Measurements from ENCODE around the gene ZNF521. TPM values are rescaled to one million over a fixed set of nuclear protein-coding genes. Genes with fewer than 3 reads are reported as not detected.

The ZNF521 gene
- total and polyA plus RNA-seq, 10 of the 15 experiments (the other 5 are each of a cell fraction or from before 2014, with no cell fraction given): 0.02 to 0.05 (median 0.04) TPM; not detected in 6

DNA sequence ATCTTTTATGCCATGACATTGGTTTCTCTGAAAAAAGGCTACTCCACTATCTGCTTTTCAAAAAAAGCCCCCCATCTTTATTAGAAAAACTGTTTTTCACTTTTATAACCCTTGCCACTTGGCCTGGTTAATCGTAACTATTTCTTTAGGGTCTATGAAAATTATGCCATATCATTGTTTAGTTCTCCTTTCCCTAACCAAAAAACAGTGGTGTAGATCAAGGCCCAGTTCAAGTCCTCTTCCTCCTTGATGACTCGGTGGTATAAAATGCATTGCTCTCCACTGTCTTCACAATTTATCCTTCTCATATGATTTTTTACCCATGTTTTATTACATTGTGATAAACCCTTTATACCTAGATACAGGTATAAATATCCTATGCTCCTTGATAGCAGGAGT, 205.5 kb downstream of the ZNF521 start:
- ChIA-PET POLR2A (no interaction called here), SMC1A (ENCODE audit: uncharacterized antibody, unreplicated experiment) (no interaction called here), CTCF (no interaction called here), RAD21 (ENCODE audit: unreplicated experiment) (no interaction called here)
- in situ Hi-C loops (cut with MboI) (no loop called here), intact Hi-C loops (cut with micrococcal nuclease; ENCODE audit: unreplicated experiment) (no loop called here)
- H2AFZ ChIP-seq (ENCODE audit: control insufficient read depth, low read depth, low read length): no peak overlapping the region
- no peak overlapping the region for H3K27ac ChIP-seq (ENCODE audit: control insufficient read depth, insufficient read depth)
- BruUV-seq (replicated peaks): no TSS peak
- no peaks in the 10 kb centered on the region for H3K36me3 ChIP-seq (ENCODE audit: control insufficient read depth in 2 of 2, insufficient read depth in 2 of 2, low read length in 1 of 2)
- no peak for FAIRE-seq
- H3K9me3 ChIP-seq (replicated peaks; ENCODE audit: control insufficient read depth, insufficient read depth, low read length): no peaks in the 10 kb centered on the region
- no peaks in the 10 kb centered on the region for H3K4me1 ChIP-seq (ENCODE audit: control insufficient read depth, insufficient read depth, low read length)
- no peaks in the 10 kb centered on the region for H4K20me1 ChIP-seq (ENCODE audit: control insufficient read depth, insufficient read depth)
- H3K27me3 ChIP-seq (replicated peaks in 1 of 2; ENCODE audit: control insufficient read depth in 2 of 2, insufficient read depth in 2 of 2, low read length in 1 of 2): no peaks in the 10 kb centered on the region
- WGBS (ENCODE audit: insufficient coverage, insufficient replicate concordance, low lambda C conversion rate, missing lambda C conversion rate): 6% methylated on average over 2 of the region's 2 CpGs
- no peak for ATAC-seq
- no peak overlapping the region for H3K9ac ChIP-seq (ENCODE audit: control insufficient read depth, insufficient read depth, low read length)
- H3K4me2 ChIP-seq (ENCODE audit: control insufficient read depth, insufficient read depth): no peak overlapping the region
- H3K4me3 ChIP-seq: no peak overlapping the region
- H3K79me2 ChIP-seq (ENCODE audit: control insufficient read depth, insufficient read depth, low read length): no peaks in the 10 kb centered on the region
- DNase-seq (ENCODE audit: low read depth, low spot score): no peak
- no peak for TF ChIP-seq BHLHE40 (IDR thresholded peaks at IDR 0.05; ENCODE audit: borderline replicate concordance in 1 of 2, low read depth in 2 of 2, low read length in 1 of 2)
- no peak for TF ChIP-seq HDGF (IDR thresholded peaks at IDR 0.05)
- no peak for TF ChIP-seq ZBTB33 (IDR thresholded peaks at IDR 0.05)
- TF ChIP-seq CHD2 (IDR thresholded peaks at IDR 0.05; ENCODE audit: borderline replicate concordance, low read depth, low read length): no peak
- no peak for TF ChIP-seq MEF2A (IDR thresholded peaks at IDR 0.05; ENCODE audit: insufficient read depth, low read depth, low read length)
- no peak for TF ChIP-seq IKZF1 (conservative IDR thresholded peaks at IDR 0.05)
- no peak for TF ChIP-seq TBL1XR1 (IDR thresholded peaks at IDR 0.05; ENCODE audit: low read depth, low read length)
- no peak for TF ChIP-seq CREB1 (IDR thresholded peaks at IDR 0.05; ENCODE audit: low read depth)
- TF ChIP-seq, protein P1, sequence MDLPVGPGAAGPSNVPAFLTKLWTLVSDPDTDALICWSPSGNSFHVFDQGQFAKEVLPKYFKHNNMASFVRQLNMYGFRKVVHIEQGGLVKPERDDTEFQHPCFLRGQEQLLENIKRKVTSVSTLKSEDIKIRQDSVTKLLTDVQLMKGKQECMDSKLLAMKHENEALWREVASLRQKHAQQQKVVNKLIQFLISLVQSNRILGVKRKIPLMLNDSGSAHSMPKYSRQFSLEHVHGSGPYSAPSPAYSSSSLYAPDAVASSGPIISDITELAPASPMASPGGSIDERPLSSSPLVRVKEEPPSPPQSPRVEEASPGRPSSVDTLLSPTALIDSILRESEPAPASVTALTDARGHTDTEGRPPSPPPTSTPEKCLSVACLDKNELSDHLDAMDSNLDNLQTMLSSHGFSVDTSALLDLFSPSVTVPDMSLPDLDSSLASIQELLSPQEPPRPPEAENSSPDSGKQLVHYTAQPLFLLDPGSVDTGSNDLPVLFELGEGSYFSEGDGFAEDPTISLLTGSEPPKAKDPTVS (IDR thresholded peaks at IDR 0.05; ENCODE audit: low read depth, low read length): no peak
- TF ChIP-seq, protein P2, sequence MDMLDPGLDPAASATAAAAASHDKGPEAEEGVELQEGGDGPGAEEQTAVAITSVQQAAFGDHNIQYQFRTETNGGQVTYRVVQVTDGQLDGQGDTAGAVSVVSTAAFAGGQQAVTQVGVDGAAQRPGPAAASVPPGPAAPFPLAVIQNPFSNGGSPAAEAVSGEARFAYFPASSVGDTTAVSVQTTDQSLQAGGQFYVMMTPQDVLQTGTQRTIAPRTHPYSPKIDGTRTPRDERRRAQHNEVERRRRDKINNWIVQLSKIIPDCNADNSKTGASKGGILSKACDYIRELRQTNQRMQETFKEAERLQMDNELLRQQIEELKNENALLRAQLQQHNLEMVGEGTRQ (IDR thresholded peaks at IDR 0.05; ENCODE audit: borderline replicate concordance, low read depth, low read length): no peak
- TF ChIP-seq SMC3 (IDR thresholded peaks at IDR 0.05; ENCODE audit: borderline replicate concordance, low read length): no peak
- TF ChIP-seq CEBPB (IDR thresholded peaks at IDR 0.05; ENCODE audit: borderline replicate concordance in 1 of 2, low read depth in 2 of 2, low read length in 2 of 2): no peak
- TF ChIP-seq EP300 (IDR thresholded peaks at IDR 0.05; ENCODE audit: borderline replicate concordance in 1 of 2, control insufficient read depth in 1 of 2, low read depth in 2 of 2, low read length in 2 of 2): no peak
- TF ChIP-seq SMARCA5 (IDR thresholded peaks at IDR 0.05): no peak
- TF ChIP-seq BACH1 (IDR thresholded peaks at IDR 0.05; ENCODE audit: borderline replicate concordance): no peak
- TF ChIP-seq, protein P3, sequence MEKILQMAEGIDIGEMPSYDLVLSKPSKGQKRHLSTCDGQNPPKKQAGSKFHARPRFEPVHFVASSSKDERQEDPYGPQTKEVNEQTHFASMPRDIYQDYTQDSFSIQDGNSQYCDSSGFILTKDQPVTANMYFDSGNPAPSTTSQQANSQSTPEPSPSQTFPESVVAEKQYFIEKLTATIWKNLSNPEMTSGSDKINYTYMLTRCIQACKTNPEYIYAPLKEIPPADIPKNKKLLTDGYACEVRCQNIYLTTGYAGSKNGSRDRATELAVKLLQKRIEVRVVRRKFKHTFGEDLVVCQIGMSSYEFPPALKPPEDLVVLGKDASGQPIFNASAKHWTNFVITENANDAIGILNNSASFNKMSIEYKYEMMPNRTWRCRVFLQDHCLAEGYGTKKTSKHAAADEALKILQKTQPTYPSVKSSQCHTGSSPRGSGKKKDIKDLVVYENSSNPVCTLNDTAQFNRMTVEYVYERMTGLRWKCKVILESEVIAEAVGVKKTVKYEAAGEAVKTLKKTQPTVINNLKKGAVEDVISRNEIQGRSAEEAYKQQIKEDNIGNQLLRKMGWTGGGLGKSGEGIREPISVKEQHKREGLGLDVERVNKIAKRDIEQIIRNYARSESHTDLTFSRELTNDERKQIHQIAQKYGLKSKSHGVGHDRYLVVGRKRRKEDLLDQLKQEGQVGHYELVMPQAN (conservative IDR thresholded peaks at IDR 0.05): no peak
- no peak for TF ChIP-seq FOS (IDR thresholded peaks at IDR 0.05; ENCODE audit: borderline replicate concordance, extremely low read depth, insufficient read length)
- no peak for TF ChIP-seq KLF5 (IDR thresholded peaks at IDR 0.05; ENCODE audit: partially characterized antibody)
